K562 (cell line): Measurements from ENCODE around the gene TOMM40L. TPM values are rescaled to one million over a fixed set of nuclear protein-coding genes. Genes with fewer than 3 reads are reported as not detected.
A peak's percentile ranks its signal among the peaks of the same experiment; 100 is the strongest.

Experiments used
- NR4A1 ChIP-seq, 2 experiments: fragments of 250-450 bp in 1 of 2; fragments of 450-650 bp in 1 of 2; sonication (Bioruptor Pico) in 1 of 2; IDR thresholded peaks; 2 replicates each; pipeline versions ENCODE4 v1.4.0 to v1.6.1; 2016 to 2020; ENCODE audit warnings: mild to moderate bottlenecking in 2 of 2, missing compliant biosample characterization in 1 of 2, missing genetic modification characterization in 1 of 2, moderate library complexity in 1 of 2
- polyA plus RNA-seq, 8 experiments: library from polyadenylated mRNA; depleted of rRNA in 4 of 8; stranded (reverse) in 5 of 8; unstranded in 3 of 8; fragments of >200 nt; fragmentation: Nextera tagmentation in 2 of 8; fragmentation: Illumina TruSeq in 1 of 8; extraction: Ambion mirVana in 2 of 8; extraction: Trizol in 1 of 8; gene quantifications; 2 replicates each; pipeline versions ENCODE4 v1.2.1 to v1.2.3, GENCODE V29; 2011 to 2014; ENCODE audit warnings: inconsistent platforms in 1 of 8, missing spikeins in 1 of 8
- total RNA-seq, 7 experiments: library from RNA; depleted of rRNA in 6 of 7; stranded (reverse); fragments of >200 nt in 6 of 7; fragmentation: Illumina TruSeq in 2 of 7; extraction: Trizol in 2 of 7; gene quantifications; 2 replicates each; pipeline versions ENCODE4 v1.2.1 to v1.2.3, GENCODE V29; 2011 to 2021; ENCODE audit warnings: low replicate concordance in 1 of 7
- TF ChIP-seq, protein P1 (sequence below): sonication (generic); formaldehyde crosslinking; IDR thresholded peaks from 2 replicates; pipeline ENCODE4 v1.8.1; 2023; ENCODE audit warnings: mild to moderate bottlenecking, missing genetic modification reagents
- TF ChIP-seq, protein P2 (sequence below): sonication (generic); formaldehyde crosslinking; IDR thresholded peaks from 2 replicates; pipeline ENCODE4 v1.8.0; 2022; ENCODE audit warnings: missing genetic modification reagents, mild to moderate bottlenecking, moderate library complexity, borderline replicate concordance
- TF ChIP-seq, protein P3 (sequence below): fragments of 200-800 bp; sonication (Bioruptor generic); IDR thresholded peaks from 2 replicates; pipeline ENCODE4 v1.6.1; 2017; ENCODE audit warnings: missing genetic modification characterization, missing compliant biosample characterization

Gene TOMM40L
- total and polyA plus RNA-seq, 9 of the 15 experiments (the other 6 are each of a cell fraction or from before 2014, with no cell fraction given) = 9.6 to 33.6 (median 25.2) TPM

GRCh38 chr1:161196521-161197451 is 29.1 kb upstream of the TOMM40L start (continued):
- TF ChIP-seq, protein P1, sequence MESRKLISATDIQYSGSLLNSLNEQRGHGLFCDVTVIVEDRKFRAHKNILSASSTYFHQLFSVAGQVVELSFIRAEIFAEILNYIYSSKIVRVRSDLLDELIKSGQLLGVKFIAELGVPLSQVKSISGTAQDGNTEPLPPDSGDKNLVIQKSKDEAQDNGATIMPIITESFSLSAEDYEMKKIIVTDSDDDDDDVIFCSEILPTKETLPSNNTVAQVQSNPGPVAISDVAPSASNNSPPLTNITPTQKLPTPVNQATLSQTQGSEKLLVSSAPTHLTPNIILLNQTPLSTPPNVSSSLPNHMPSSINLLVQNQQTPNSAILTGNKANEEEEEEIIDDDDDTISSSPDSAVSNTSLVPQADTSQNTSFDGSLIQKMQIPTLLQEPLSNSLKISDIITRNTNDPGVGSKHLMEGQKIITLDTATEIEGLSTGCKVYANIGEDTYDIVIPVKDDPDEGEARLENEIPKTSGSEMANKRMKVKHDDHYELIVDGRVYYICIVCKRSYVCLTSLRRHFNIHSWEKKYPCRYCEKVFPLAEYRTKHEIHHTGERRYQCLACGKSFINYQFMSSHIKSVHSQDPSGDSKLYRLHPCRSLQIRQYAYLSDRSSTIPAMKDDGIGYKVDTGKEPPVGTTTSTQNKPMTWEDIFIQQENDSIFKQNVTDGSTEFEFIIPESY = peak; percentile 65; the same call in 1 of the 2 replicates
- TF ChIP-seq NR4A1 (CRISPR knock-in tag; IDR thresholded peaks at IDR 0.05) (no peak), NR4A1 (tag; IDR thresholded peaks at IDR 0.05) (no peak)
- TF ChIP-seq, protein P2, sequence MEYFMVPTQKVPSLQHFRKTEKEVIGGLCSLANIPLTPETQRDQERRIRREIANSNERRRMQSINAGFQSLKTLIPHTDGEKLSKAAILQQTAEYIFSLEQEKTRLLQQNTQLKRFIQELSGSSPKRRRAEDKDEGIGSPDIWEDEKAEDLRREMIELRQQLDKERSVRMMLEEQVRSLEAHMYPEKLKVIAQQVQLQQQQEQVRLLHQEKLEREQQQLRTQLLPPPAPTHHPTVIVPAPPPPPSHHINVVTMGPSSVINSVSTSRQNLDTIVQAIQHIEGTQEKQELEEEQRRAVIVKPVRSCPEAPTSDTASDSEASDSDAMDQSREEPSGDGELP (CRISPR knock-in tag) = peak; percentile 59; the same call in 1 of the 2 replicates
- TF ChIP-seq, protein P3, sequence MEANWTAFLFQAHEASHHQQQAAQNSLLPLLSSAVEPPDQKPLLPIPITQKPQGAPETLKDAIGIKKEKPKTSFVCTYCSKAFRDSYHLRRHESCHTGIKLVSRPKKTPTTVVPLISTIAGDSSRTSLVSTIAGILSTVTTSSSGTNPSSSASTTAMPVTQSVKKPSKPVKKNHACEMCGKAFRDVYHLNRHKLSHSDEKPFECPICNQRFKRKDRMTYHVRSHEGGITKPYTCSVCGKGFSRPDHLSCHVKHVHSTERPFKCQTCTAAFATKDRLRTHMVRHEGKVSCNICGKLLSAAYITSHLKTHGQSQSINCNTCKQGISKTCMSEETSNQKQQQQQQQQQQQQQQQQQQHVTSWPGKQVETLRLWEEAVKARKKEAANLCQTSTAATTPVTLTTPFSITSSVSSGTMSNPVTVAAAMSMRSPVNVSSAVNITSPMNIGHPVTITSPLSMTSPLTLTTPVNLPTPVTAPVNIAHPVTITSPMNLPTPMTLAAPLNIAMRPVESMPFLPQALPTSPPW (CRISPR knock-in tag) = 0 out of 2 replicates have a peak, but pooled peaks have one; percentile 8
